Activated T-helper 9 cell treated with anti-CD3 and anti-CD28 coated beads, Interleukin-2, amount 50 U/mL, for 16 hours (primary cell): ENCODE data around the gene IPO9.

Source experiments
- DNase-seq: peaks from one replicate; pipeline ENCODE4 v3.0.0-alpha.2; 2020; ENCODE audit warnings: low read depth

IPO9 gene

DNA sequence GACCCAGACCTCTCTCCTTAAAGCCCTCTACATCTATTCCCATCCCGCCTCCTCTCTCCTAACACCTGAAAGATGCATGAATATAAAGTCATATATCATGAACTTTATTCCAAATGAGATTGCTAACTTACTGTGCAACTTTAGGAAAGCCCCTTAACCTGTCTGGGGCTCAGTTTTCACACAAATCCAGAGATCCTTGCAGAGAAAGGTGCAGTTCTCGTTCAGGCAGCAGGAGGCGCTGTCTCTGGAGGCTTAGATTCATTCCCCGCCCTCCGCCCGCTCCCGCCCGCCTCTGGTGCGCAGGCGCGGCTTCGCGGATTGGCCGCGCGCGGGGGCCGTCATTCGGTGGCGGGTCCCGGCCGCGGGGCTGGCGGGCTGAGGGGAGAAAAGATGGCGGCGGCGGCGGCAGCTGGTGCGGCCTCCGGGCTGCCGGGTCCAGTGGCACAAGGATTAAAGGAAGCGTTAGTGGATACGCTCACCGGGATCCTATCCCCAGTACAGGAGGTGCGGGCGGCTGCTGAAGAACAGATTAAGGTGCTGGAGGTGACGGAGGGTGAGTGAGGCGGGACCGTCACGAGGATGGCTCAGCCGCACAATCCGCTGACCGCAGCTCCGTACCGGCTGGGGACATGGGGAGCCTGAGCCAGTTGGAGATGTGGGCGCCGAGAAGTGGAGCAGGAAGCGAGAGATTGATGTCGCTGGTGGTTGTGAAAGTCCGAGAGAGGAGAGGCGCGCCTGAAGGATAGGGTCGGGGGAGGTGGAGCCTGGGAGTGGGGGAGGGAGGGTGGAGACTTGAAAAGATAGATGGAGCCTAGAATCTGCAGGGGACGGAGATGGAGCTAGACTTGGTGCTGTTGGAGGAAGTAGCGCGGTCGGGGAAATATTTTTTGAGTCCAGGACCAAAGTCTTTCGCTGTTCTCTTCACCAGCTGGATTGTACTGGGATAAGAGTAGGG is at the start of gene IPO9:
IPO9 (plus strand) TSS at position 338 of the 955 bp plus-strand sequence; CDS start at position 391, 53 bp downstream.
- peak; percentile 93 for DNase-seq

DNA sequence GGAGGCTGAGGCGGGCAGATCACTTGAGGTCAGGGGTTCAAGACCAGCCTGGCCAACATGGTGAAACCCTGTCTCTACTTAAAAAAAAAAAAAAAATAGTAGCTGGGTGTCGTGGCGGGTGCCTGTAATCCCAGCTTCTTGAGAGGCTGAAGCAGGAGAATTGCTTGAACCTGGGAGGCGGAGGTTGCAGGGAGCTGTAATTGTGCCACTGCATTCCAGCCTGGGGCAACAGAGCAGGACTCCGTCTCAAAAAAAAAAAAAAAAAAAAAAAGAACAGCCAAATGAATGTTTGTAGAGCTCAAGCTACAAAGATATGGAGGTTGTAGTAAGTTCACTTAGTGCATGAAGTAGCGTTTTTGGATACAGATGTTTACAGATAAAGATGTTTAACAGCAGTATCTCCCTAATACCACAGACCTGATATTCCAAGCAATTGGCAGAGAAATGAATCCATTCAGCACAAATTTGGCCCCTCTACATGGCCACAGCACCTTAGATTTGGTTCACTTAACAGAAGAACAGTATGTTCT is 49.5 kb upstream of the IPO9 start:
- DNase-seq = no peak

DNA sequence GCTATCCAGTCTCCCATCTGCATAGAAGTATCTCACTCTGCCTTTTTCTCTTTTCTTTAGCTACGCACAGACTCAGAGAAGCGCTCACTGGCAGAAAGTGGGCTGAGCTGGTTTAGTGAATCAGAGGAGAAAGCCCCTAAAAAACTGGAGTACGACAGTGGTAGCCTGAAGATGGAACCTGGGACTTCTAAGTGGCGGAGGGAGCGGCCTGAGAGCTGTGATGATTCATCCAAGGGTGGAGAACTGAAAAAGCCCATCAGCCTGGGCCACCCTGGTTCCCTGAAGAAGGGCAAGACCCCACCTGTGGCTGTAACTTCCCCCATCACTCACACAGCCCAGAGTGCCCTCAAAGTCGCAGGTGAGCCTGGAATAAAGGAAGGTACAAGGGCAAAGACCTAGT is 48.0 kb upstream of the IPO9 start:
- DNase-seq = no peak

DNA sequence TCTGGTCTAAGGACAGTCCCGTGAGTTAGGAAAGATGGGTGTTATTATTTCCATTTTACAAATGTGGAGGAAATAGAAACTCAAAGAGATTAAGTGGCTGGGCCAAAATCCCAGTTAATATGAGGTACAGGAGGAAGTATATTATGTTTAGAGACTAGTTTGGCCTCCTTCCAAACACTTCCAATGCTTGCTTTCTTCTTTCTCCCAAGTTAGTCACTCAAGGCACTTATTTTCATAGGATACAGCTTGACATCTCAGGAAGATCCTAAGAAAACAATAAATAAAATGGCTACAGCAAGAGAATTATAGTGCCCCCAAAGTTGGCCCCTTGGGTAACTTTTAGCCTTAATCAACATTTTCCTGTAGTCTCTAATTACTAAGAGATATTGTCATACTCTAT is 47.5 kb upstream of the IPO9 start:
- DNase-seq = no peak

DNA sequence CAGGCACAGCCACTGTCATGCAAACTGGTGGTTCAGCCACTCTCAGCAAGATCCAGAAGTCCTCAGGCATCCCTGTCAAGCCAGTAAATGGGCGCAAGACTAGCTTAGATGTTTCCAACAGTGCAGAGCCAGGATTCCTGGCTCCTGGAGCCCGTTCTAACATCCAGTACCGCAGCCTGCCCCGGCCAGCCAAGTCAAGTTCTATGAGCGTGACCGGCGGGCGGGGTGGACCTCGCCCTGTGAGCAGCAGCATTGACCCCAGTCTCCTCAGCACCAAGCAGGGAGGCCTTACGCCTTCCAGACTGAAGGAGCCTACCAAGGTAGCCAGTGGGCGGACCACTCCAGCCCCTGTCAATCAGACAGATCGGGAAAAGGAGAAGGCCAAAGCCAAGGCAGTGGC is 46.6 kb upstream of the IPO9 start:
- no peak for DNase-seq

DNA sequence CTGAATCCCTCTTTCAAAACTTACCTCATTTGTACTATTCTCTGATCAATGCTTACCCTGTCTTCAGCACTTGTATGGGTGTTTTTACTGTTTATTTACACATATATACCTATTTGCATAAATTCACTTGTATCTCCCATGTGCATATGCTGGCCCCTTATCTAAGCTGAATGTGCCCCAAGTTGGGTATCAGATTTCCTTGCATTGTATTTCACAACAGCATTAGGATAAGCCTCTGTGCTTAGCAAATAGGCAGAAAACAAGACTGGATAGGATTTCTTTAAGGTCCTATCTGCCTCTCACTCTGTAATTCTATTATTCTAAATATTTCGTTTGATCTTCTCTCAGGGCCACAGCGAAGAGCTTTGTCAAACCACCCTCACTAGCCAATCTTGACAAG is 45.9 kb upstream of the IPO9 start:
- no peak for DNase-seq

DNA sequence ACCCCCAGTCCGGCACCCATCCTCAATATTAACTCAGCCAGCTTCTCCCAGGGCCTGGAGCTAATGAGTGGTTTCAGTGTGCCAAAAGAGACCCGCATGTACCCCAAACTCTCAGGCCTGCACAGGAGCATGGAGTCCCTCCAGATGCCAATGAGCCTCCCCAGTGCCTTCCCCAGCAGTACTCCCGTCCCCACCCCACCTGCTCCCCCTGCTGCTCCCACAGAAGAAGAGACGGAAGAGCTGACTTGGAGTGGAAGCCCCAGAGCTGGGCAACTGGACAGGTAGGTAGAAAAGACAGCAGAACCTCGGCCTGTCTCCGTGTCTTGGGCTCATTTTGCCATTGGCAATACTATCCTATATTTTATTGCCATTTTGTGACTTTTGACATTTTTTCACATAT is 45.4 kb upstream of the IPO9 start:
- no peak for DNase-seq

DNA sequence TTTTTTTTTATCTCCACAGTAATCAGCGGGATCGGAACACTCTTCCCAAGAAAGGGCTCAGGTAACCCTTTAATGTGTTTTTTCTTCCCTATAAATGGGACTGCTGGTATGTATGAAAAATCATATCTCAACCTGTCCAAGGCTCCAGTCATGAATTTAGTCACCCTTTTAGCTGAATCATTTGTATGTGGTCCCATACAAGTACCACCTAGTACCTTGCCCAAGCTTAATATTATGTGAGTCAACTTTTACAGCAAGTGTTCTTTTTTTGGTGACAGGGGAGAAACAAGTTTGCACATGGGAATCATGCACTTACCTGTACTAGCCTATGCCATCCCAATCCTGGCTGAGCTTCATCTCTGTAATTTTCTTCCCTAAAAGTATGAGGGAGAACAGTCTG is 43.7 kb upstream of the IPO9 start:
- DNase-seq = no peak

DNA sequence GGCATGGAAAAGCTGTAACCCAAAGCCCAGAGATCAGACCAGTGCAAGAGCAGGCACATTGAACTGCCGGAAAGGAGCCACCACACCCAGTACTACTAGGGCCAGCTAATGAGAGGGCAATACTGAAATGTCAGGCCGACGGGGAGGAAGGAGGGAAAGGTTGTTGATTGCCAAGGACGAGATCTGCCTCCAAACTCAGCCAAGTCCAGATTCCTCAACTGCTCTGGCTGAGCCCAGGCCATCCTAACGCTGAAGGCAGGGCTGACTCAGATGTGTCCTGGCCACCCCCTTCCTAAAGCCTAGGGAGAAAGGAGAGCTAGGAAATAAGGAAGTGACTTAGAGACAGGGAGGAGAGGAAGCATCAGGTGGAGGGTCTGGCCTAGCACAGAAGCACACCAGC is 42.1 kb upstream of the IPO9 start:
- no peak for DNase-seq

DNA sequence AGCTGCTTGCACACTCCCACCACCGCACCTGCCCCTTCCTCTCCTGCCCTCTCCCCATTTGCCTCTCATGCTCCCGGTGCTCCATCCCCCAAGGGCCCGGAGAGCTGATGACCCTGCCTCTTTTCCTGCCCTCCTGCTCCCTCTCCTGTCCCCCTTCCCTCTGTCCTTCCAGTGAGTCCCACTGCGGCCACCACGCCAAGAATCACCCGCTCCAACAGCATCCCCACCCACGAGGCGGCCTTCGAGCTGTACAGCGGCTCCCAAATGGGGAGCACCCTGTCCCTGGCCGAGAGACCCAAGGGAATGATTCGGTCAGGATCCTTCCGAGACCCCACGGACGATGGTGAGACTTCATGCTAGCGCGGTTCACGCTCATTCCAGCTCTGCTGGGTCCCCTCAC is 40.7 kb upstream of the IPO9 start:
- no peak for DNase-seq

DNA sequence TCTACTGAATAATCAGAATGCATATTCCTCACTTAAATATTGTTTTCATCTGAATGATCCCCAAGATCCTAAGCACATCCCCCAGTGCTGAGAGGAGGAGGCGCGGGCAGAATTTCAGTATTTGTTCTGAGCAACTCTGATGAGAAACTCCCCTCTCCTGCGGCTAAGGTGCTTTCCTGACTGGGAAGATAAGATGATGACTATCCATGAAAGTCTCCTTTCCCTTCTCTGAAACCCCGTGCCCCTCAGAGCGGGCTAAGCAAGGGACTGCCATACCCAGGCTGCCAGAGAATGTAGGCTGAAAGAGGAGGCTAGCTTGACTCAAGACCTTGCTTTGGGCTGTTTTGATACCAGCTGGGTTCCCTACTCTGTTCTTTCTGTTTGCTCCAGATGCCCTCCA is 39.7 kb upstream of the IPO9 start:
- DNase-seq = no peak

DNA sequence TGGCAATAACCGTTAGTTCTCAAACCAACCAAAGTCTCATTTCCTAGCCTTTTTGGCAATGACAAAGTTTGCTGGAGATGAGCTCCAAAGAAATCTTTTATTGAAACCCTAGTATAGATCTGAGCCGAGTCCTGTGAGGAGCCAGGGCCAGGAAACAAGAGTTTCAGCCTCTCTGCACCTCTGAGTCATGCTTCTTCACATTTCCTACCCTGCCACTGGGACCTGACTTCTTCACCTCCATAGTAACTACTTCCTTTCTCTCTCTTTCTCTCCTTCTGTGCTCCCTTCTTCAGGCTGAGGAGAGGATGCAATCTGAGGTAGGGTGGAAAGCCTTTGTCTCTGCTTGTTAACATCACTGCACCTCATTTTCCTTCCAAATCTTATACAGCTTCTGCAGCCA is 38.7 kb upstream of the IPO9 start:
- no peak for DNase-seq

DNA sequence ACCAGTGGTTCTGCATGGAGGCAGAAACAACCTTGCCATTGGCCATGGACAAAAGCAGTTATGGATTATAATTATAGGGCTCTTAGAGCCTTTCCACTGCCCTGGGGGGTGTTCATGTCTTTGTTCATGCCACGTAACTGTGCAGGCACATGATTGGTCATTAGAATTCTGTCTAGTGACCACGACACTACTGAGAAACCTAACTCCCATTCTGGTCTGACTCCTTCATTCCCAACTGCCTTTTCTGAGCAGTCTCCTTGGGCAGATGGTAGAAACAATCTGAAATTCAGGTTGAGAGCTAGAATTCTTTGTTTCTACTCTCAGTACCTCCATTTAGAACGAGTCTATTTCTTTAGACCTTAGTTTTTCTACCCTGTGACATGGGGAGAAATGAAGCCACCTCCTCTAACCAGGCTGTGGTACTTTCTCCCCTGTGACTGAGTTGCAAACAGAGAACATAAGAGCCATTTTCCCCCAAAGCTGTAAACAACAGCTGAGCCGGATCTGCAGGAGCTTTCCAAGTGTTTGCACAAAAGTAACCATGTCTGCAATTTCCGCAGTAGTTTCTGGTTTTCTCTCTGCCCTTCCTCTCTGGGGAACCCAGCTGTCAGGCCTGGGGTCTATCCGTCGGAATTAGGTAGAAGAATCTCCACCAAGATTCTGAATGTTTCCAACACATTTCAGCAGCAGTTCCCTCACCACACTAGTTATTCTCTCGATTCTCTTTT is 37.7 kb upstream of the IPO9 start:
- no peak for DNase-seq

DNA sequence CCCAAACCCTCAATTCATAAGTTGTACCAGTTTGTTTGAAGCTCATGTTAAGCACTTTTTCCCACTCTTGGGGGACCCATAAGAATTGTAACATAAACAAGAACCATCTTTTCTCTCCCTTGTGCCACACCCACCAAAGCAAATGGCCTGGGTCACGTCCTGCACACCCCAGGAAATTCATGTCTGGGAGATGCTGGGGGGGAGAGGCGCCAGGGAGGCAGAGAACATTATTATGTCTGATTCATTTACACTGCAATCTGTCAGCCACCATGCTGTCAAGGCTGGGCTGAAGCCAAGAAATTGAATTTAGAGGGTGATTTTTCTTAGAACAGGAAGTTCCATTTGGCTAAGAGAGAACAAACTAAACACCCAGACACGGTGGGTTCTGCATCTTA is 37.2 kb upstream of the IPO9 start:
- no peak for DNase-seq

DNA sequence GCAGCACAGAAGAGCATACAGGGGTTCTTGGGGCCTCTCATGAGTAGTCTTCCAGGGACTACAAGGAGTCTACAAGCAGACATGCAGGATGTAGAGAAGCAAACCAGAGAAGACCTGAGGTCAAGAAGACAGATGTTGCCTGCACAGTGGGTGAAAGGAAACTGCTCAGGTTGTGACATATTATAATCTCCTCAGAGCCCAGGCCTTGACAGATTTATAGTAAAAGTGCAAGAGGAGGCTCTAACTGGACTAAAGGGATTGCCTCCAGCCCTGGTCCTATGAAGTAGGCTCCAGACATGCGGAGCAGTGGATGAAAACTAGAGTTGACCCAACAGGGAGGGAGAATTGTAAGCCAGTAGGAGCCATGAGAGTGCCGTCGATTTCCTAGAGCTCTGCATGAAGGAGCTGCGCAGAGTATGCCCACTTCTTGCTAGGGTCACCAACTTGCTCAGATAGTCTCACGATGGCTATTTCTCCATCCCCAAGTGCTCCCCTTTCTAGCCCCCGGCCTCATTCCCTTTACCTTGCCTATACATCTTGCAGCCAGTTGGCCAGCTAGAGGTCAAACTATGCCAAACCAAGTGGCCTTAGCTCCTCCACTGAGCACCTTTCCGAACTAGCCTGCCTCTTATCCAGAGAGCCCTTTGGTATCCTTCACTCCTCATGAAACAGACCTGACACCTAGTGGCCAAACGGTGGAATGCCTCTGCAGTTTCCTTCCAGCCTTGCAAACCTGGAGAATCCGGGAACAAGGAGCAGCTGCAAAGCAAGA is 36.2 kb upstream of the IPO9 start:
- DNase-seq = peak; percentile 5

DNA sequence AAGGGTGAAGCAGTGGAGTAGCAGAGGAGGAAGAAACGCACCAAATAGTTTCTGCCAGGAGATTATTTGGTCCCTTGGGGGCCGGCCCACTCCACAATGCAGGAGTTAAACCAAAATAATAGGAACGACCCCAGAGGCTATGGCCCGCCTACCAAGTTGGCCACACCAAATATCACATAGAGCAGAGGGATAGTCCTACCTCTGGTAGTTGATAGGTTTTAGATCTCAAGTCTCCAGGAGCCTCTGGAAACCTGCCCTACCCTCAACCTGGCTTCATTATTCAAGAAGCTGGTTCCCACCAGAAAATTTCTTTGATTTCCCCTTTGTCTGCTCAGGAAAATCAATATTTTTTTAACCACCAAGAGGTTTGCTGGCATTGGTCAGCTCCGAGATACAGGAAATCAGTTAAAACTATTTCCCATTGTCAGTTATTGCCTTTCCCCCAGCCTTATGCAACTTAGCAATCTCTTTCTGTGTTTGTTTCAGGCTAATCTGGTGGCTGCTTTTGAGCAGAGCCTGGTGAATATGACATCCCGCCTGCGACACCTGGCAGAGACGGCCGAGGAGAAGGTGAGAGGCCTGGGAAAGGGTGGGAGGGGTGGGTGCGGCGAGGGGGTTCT is 35.5 kb upstream of the IPO9 start:
- no peak for DNase-seq

DNA sequence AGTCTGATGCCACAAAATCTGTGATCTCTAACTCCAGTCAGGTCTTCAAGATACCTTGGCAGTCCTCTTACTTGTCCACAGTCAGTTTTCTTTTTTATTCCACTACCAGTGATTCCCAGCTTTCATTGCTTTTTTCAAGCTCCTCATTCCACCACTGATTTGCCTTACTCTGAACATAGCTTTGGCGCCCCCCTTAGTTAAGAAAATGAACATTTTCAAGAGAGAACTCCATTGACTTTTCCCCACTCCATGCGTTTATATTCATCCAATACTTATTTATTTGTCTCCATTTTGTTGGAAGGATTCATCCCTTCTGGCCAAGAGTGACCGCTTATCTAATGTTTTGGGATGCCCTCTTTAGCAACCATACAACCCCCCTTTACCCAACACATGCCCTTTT is 33.9 kb upstream of the IPO9 start:
- DNase-seq = no peak

DNA sequence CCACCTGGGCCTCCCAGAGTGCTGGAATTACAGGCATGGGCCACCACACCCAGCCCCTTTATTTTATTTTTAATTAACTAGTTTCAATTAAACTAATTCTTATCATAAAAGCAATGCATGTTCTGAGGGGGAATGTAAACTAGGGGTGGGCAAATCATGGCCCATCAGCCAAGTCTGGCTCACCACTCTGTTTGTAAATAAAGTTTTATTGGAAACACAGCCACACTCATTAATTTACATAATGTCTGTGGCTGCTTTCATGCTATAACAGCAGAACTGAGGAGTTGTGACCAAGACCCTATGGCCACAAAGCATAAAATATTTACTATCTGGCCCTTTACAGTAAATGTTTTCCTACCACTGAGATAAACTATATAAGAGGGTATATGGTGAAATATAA is 28.7 kb upstream of the IPO9 start:
- DNase-seq = no peak

DNA sequence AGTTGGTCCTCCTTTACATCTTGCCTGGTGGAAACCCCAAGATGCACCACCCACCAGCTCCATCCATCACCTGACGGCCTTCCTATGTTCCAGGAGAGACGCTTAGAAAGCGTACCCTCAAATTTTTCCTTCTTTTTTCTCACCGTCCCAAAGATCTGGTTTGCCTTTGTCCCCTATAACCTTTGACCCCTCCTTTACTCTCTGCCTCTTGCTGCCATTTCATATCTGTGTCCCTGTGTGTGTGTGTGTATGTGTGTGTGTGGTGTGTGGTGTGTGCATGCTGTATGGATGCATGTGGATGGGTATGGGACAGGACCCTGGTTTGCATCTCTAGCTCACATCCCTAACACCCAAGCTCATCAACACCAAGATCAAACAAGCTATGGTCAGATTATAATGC is 22.2 kb upstream of the IPO9 start:
- no peak for DNase-seq

DNA sequence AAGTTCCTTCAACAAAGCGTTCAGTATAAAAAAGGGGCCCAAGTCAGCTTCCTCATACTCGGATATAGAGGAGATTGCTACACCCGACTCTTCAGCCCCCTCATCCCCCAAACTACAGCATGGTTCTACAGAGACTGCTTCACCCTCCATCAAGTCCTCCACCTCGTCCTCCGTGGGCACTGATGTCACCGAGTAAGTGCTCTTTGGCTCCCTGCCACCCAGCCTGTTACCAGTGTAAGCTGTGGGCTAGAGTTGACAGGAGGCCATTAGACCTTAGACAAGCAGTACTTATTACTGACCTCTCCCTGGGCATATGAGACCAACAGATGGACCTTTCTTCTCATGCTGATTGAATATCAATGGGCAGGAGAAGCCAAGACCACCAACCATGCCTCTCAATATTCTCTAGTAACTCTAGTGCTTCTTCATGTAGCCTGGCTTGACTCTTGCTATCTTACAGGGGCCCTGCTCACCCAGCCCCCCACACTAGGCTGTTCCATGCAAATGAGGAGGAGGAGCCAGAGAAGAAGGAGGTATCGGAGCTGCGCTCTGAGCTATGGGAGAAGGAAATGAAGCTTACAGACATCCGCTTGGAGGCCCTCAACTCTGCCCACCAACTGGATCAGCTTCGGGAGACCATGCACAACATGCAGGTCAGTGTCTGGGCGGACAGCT is 20.9 kb upstream of the IPO9 start:
- DNase-seq = no peak

DNA sequence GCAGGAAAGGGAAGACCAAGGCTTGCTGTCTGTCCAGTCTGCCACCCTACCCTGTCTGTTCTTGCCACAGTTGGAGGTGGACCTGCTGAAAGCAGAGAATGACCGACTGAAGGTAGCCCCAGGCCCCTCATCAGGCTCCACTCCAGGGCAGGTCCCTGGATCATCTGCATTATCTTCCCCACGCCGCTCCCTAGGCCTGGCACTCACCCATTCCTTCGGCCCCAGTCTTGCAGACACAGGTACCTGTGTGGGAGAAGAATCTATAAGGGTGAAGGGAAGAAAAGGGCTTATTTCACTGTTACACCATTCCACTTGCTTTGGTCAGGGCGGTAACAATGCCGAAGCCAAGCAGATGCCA is 20.3 kb upstream of the IPO9 start:
- no peak for DNase-seq

DNA sequence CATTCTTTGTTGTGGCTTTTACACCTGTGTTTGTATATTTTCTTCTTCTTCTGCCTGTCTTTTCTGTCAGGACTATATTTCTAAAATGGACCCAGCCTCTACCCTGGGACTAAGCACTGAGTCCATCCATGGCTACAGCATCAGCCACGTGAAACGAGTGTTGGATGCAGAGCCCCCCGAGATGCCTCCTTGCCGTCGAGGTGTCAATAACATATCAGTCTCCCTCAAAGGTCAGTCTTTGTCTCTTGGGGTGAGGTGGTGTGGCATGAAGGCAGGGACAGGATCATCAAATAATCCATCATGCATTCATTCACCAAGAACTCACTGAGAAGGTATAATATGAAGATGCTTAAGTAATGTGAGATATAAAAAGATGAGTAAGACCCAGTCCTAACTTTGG is 19.1 kb upstream of the IPO9 start:
- DNase-seq = no peak
